AG09309 (cell line): ENCODE measurements around the gene GIGYF2.

Experiments
- DNase-seq: peaks from one replicate; pipeline ENCODE4 v3.0.0-alpha.2; 2010; ENCODE audit warnings: low read depth
- H3K4me3 ChIP-seq: 2 replicates; pipeline ENCODE4 v1.5.1; 2011; ENCODE audit warnings: mild to moderate bottlenecking, low read depth, low read length, moderate library complexity; ENCODE audit not compliant: control insufficient read depth
- CTCF ChIP-seq: IDR thresholded peaks from 2 replicates; pipeline ENCODE4 v1.5.1; 2011; ENCODE audit warnings: mild to moderate bottlenecking, low read depth, low read length, inconsistent platforms; ENCODE audit not compliant: insufficient read depth, control insufficient read depth; ENCODE audit errors: missing control alignments

GIGYF2 gene

GRCh38 chr2:232861353-232861752 lies 164.2 kb downstream of the GIGYF2 start:
- no peak for DNase-seq
- H3K4me3 ChIP-seq: no peak overlapping the region
- no peak for TF ChIP-seq CTCF

- no peak overlapping the region for H3K4me3 ChIP-seq
- no peak for TF ChIP-seq CTCF
- DNase-seq: no peak
Measured at GRCh38 chr2:232863996-232864395, 166.9 kb downstream of the GIGYF2 start.

GRCh38 chr2:232865165-232865564 lies 168.0 kb downstream of the GIGYF2 start:
- TF ChIP-seq CTCF: no peak
- no peak overlapping the region for H3K4me3 ChIP-seq
- DNase-seq: no peak

GRCh38 chr2:232866104-232866503 lies 169.0 kb downstream of the GIGYF2 start:
- no peak for TF ChIP-seq CTCF
- DNase-seq: no peak
- no peak overlapping the region for H3K4me3 ChIP-seq

- no peak overlapping the region for H3K4me3 ChIP-seq
- DNase-seq: no peak
- TF ChIP-seq CTCF: no peak
Measured at GRCh38 chr2:232869138-232870017, 172.2 kb downstream of the GIGYF2 start.

GRCh38 chr2:232870018-232870765 lies 173.1 kb downstream of the GIGYF2 start, which contains the start of gene SNORC:
Gene SNORC, plus strand, starts transcription at chr2:232870264. Its CDS starts 78 bp downstream, at chr2:232870342.
- no peak within 1 kb of the TSS for H3K4me3 ChIP-seq
- DNase-seq: no peak
- TF ChIP-seq CTCF: no peak
